PC-9 (cell line): ENCODE data around the gene RHBDD2.

Experiments
- CTCF ChIP-seq: fragments of 200-600 bp; sonication (generic); conservative IDR thresholded peaks from 2 replicates; pipeline ENCODE4 v1.6.1; 2017; ENCODE audit warnings: mixed run types, antibody characterized with exemption, mild to moderate bottlenecking, moderate library complexity
- EZH2 ChIP-seq: fragments of 200-600 bp; sonication (generic); IDR thresholded peaks from 2 replicates; pipeline ENCODE4 v1.8.0; 2017; ENCODE audit warnings: antibody characterized with exemption, low read depth

- TF ChIP-seq CTCF: no peak
- TF ChIP-seq EZH2: no peak
Observed at GRCh38 chr7:75928568-75928914, 49.7 kb downstream of the RHBDD2 start.
